Ascending aorta (tissue), 2 donors: ENCODE data around the gene CEACAM19. TPM values are rescaled to one million over a fixed set of nuclear protein-coding genes. Genes with fewer than 3 reads are reported as not detected.

ENCODE experiments used
- DNase-seq, 2 donors: peaks; one replicate each; pipeline ENCODE4 v3.0.0-alpha.2; 2019; ENCODE audit warnings: low spot score in 2 of 2
- H3K27ac ChIP-seq, 2 donors: fragments of 200-600 bp; sonication (generic); one replicate each; pipeline ENCODE4 v1.5.1; 2016 to 2017; ENCODE audit warnings: mild to moderate bottlenecking in 1 of 2
- H3K27me3 ChIP-seq: fragments of 200-600 bp; sonication (generic); one replicate; pipeline ENCODE4 v1.5.1; 2017
- H3K36me3 ChIP-seq, 2 donors: fragments of 200-600 bp; sonication (generic); one replicate each; pipeline ENCODE4 v1.5.1; 2016
- H3K4me1 ChIP-seq, 2 donors: fragments of 200-600 bp; sonication (generic); one replicate each; pipeline ENCODE4 v1.5.1; 2016 to 2017; ENCODE audit warnings: mild to moderate bottlenecking in 1 of 2
- H3K4me3 ChIP-seq, 2 donors: fragments of 200-600 bp; sonication (generic); one replicate each; pipeline ENCODE4 v1.5.1; 2016 to 2017; ENCODE audit warnings: mild to moderate bottlenecking in 1 of 2
- H3K9me3 ChIP-seq, 2 donors: fragments of 200-600 bp; sonication (generic); one replicate each; pipeline ENCODE4 v1.5.1; 2016
- CTCF ChIP-seq, 3 experiments: fragments of 200-600 bp in 2 of 3; fragments of 450-650 bp in 1 of 3; sonication (generic) in 2 of 3; IDR thresholded peaks; one replicate each; pipeline ENCODE4 v1.5.1; 2016 to 2019; ENCODE audit warnings: antibody characterized with exemption in 3 of 3, mild to moderate bottlenecking in 1 of 3, moderate library complexity in 1 of 3
- intact Hi-C: fragments of 100-400 bp; cut with DNase I; formaldehyde crosslinking; loops from one replicate; pipeline ENCODE4 v1.15.1; 2023
- total RNA-seq: library from RNA; depleted of rRNA; stranded (reverse); fragments of >200 nt; gene quantifications from one replicate; pipeline ENCODE4 v1.1.0, GENCODE V29; 2016

Gene CEACAM19
- total RNA-seq, 1 donor from 2014 or later, result 6.3 TPM

- Histone ChIP-seq H3K4me1 (peaks cover 8 to 24% of the 10 kb centered on the region in 2 donors), H3K36me3 (peaks cover 0 to 5% of the 10 kb centered on the region in 2 donors), H3K27me3 (no peaks in the 10 kb centered on the region), H3K9me3 (no peaks in the 10 kb centered on the region), H3K27ac (peak within 1 kb of the TSS; percentile 83 to 88), H3K4me3 (peak within 1 kb of the TSS; percentile 69 to 81)
- peak; percentile 18 to 83 for DNase-seq
- intact Hi-C loops, result no loop called here
- no peak for TF ChIP-seq CTCF (IDR thresholded peaks at IDR 0.05)
Observed at GRCh38 chr19:44643605-44644401, 27.5 kb upstream of the CEACAM19 start, which contains the start of gene PVR. Gene PVR, plus strand, starts transcription at chr19:44643910. Its CDS starts 187 bp downstream, at chr19:44644097.

GRCh38 chr19:44644402-44645016 is 26.8 kb upstream of the CEACAM19 start:
- peak in 1 of 2 donors; percentile 71 for DNase-seq
- intact Hi-C loops, result no loop called here

GRCh38 chr19:44645407-44646048 is 25.8 kb upstream of the CEACAM19 start:
- peaks cover 15% of the 10 kb centered on the region in 2 donors for H3K36me3 ChIP-seq
- TF ChIP-seq CTCF (IDR thresholded peaks at IDR 0.05), result no peak
- DNase-seq, result no peak
- intact Hi-C loops, result no loop called here
- no peaks in the 10 kb centered on the region for H3K9me3 ChIP-seq
- peaks cover 8 to 27% of the 10 kb centered on the region in 2 donors for H3K4me1 ChIP-seq
- no peaks in the 10 kb centered on the region for H3K27me3 ChIP-seq
- peak overlapping the region in 1 of 2 donors; percentile 21 for H3K4me3 ChIP-seq
- no peak overlapping the region for H3K27ac ChIP-seq

More at GRCh38 chr19:44644402-44645016, 26.8 kb upstream of the CEACAM19 start:
- Histone ChIP-seq H3K9me3 (no peaks in the 10 kb centered on the region), H3K27me3 (no peaks in the 10 kb centered on the region), H3K36me3 (peaks cover 5 to 7% of the 10 kb centered on the region in 2 donors), H3K4me1 (peaks cover 8 to 27% of the 10 kb centered on the region in 2 donors), H3K27ac (peak overlapping the region; percentile 83 to 88), H3K4me3 (peak overlapping the region; percentile 69 to 81)
- TF ChIP-seq CTCF (IDR thresholded peaks at IDR 0.05), result no peak

- no peaks in the 10 kb centered on the region for H3K27me3 ChIP-seq
- no peak overlapping the region for H3K4me3 ChIP-seq
- intact Hi-C loops, result no loop called here
- peaks cover 8 to 27% of the 10 kb centered on the region in 2 donors for H3K4me1 ChIP-seq
- TF ChIP-seq CTCF (IDR thresholded peaks at IDR 0.05), result no peak
- DNase-seq, result no peak
- H3K36me3 ChIP-seq, result peaks cover 20% of the 10 kb centered on the region in 2 donors
- H3K9me3 ChIP-seq, result no peaks in the 10 kb centered on the region
- H3K27ac ChIP-seq, result no peak overlapping the region
Observed at GRCh38 chr19:44646049-44646416, 25.2 kb upstream of the CEACAM19 start.

- H3K27ac ChIP-seq, result peak overlapping the region; percentile 56 to 72
- intact Hi-C loops, result no loop called here
- H3K9me3 ChIP-seq, result no peaks in the 10 kb centered on the region
- H3K27me3 ChIP-seq, result no peaks in the 10 kb centered on the region
- TF ChIP-seq CTCF (IDR thresholded peaks at IDR 0.05), result no peak
- peaks cover 8 to 27% of the 10 kb centered on the region in 2 donors for H3K4me1 ChIP-seq
- H3K36me3 ChIP-seq, result peaks cover 30 to 31% of the 10 kb centered on the region in 2 donors
- DNase-seq, result no peak
- H3K4me3 ChIP-seq, result peak overlapping the region in 1 of 2 donors; percentile 50
Observed at GRCh38 chr19:44647144-44647543, 24.1 kb upstream of the CEACAM19 start.
